ENCODE measurements around the gene NLRP5. TPM values are rescaled to one million over a fixed set of nuclear protein-coding genes. Genes with fewer than 3 reads are reported as not detected.
A peak's percentile ranks its signal among the peaks of the same experiment; 100 is the strongest.

Gene NLRP5
- total and polyA plus RNA-seq, 2 donors from 2014 or later, result not detected

DNA sequence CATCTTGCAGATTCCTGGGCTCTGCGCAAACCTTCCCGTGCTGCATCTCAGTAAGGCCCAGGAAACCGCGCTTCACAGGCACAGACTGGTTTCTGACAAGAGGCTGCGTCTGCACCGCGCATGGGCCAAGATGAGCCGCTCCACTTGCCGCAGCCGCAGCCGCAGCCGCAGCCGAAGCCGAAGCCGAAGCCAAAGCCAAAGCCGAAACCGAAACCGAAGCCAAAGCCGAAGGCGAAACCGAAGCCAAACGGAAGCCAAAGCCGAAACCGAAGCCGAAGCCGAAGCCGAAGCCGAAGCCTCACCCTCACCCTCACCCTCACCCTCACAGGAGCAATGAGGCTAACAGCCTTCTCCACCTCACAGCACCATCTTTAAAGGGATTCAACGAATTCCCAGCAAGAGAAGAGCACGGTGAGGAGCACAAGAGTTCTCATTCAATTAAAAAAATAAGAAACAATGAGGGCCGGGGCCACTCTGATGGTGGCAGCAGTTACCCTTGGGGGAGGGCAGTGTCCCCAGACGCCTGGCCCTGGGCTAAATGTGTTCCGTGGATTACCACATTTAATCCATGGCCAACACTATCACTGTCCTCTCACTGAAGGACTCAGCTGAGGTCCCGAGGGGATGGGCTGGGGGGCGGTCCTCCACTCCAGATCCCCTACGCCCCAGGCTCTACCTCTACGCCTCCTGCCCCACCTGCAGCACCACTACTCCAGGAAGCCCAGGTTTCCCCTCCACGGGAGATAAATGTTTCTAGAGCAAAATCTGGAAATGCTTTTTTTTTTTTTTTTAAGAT, 105.4 kb downstream of the NLRP5 start:
- Histone ChIP-seq H3K4me3 (ENCODE audit: low read length in 3 of 3) (no peak overlapping the region), H3K4me1 (ENCODE audit: control insufficient read depth in 2 of 3, insufficient read depth in 2 of 3, low read depth in 1 of 3, low read length in 3 of 3) (no peaks in the 10 kb centered on the region), H3K27ac (ENCODE audit: low read depth in 2 of 2, low read length in 2 of 2) (no peak overlapping the region), H3K27me3 (ENCODE audit: control insufficient read depth, insufficient read depth, low read length) (no peaks in the 10 kb centered on the region), H3K9ac (ENCODE audit: low read length in 3 of 3) (no peak overlapping the region), H3K9me3 (ENCODE audit: control insufficient read depth in 2 of 3, insufficient read depth in 1 of 3, low read length in 3 of 3) (no peaks in the 10 kb centered on the region), H3K36me3 (ENCODE audit: control insufficient read depth in 2 of 3, insufficient read depth in 3 of 3, low read length in 3 of 3) (peaks cover 0 to 3% (median 2%) of the 10 kb centered on the region in 3 donors)
- TF ChIP-seq, protein P1, sequence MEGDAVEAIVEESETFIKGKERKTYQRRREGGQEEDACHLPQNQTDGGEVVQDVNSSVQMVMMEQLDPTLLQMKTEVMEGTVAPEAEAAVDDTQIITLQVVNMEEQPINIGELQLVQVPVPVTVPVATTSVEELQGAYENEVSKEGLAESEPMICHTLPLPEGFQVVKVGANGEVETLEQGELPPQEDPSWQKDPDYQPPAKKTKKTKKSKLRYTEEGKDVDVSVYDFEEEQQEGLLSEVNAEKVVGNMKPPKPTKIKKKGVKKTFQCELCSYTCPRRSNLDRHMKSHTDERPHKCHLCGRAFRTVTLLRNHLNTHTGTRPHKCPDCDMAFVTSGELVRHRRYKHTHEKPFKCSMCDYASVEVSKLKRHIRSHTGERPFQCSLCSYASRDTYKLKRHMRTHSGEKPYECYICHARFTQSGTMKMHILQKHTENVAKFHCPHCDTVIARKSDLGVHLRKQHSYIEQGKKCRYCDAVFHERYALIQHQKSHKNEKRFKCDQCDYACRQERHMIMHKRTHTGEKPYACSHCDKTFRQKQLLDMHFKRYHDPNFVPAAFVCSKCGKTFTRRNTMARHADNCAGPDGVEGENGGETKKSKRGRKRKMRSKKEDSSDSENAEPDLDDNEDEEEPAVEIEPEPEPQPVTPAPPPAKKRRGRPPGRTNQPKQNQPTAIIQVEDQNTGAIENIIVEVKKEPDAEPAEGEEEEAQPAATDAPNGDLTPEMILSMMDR (IDR thresholded peaks at IDR 0.05; ENCODE audit: borderline replicate concordance, extremely low read depth, insufficient read depth), result no peak
- peak in 1 of 5 donors; percentile 13 for DNase-seq
- no peak for FAIRE-seq
- intact Hi-C loops (cut with DNase I), result loop anchor here (10.0 kb wide), 1 partner anchor 243 kb away; no protein-coding TSS in a partner anchor

- TF ChIP-seq, protein P1 (IDR thresholded peaks at IDR 0.05; ENCODE audit: borderline replicate concordance, extremely low read depth, insufficient read depth), result no peak
- H3K36me3 ChIP-seq (ENCODE audit: control insufficient read depth in 2 of 3, insufficient read depth in 3 of 3, low read length in 3 of 3), result peaks cover 0 to 6% (median 4%) of the 10 kb centered on the region in 3 donors
- peak in 1 of 5 donors; percentile 18 for DNase-seq
- no peaks in the 10 kb centered on the region for H3K9me3 ChIP-seq (ENCODE audit: control insufficient read depth in 2 of 3, insufficient read depth in 1 of 3, low read length in 3 of 3)
- H3K27me3 ChIP-seq (ENCODE audit: control insufficient read depth, insufficient read depth, low read length), result no peaks in the 10 kb centered on the region
- H3K9ac ChIP-seq (ENCODE audit: low read length in 3 of 3), result no peak overlapping the region
- no peak overlapping the region for H3K27ac ChIP-seq (ENCODE audit: low read depth in 2 of 2, low read length in 2 of 2)
- no peak overlapping the region for H3K4me3 ChIP-seq (ENCODE audit: low read length in 3 of 3)
- FAIRE-seq, result no peak
- intact Hi-C loops (cut with DNase I), result loop anchor here (10.0 kb wide), 1 partner anchor 242 kb away; no protein-coding TSS in a partner anchor
- H3K4me1 ChIP-seq (ENCODE audit: control insufficient read depth in 2 of 3, insufficient read depth in 2 of 3, low read depth in 1 of 3, low read length in 3 of 3), result no peaks in the 10 kb centered on the region
Observed at GRCh38 chr19:56092685-56093631, 106.4 kb downstream of the NLRP5 start.

GRCh38 chr19:56094449-56094848, 107.9 kb downstream of the NLRP5 start:
- FAIRE-seq (no peak), DNase-seq (peak in 1 of 5 donors; percentile 22)
- TF ChIP-seq, protein P1 (IDR thresholded peaks at IDR 0.05; ENCODE audit: borderline replicate concordance, extremely low read depth, insufficient read depth), result no peak
- no peak overlapping the region for H3K27ac ChIP-seq (ENCODE audit: low read depth in 2 of 2, low read length in 2 of 2)
- H3K36me3 ChIP-seq (ENCODE audit: control insufficient read depth in 2 of 3, insufficient read depth in 3 of 3, low read length in 3 of 3), result peaks cover 0 to 6% (median 4%) of the 10 kb centered on the region in 3 donors
- intact Hi-C loops (cut with DNase I), result loop anchor here (10.0 kb wide), 1 partner anchor 240 kb away; no protein-coding TSS in a partner anchor
- no peaks in the 10 kb centered on the region for H3K27me3 ChIP-seq (ENCODE audit: control insufficient read depth, insufficient read depth, low read length)
- H3K9me3 ChIP-seq (ENCODE audit: control insufficient read depth in 2 of 3, insufficient read depth in 1 of 3, low read length in 3 of 3), result no peaks in the 10 kb centered on the region
- no peaks in the 10 kb centered on the region for H3K4me1 ChIP-seq (ENCODE audit: control insufficient read depth in 2 of 3, insufficient read depth in 2 of 3, low read depth in 1 of 3, low read length in 3 of 3)
- no peak overlapping the region for H3K9ac ChIP-seq (ENCODE audit: low read length in 3 of 3)
- no peak overlapping the region for H3K4me3 ChIP-seq (ENCODE audit: low read length in 3 of 3)

Data from kidney (tissue), 14 donors.